H7 (cell line): ENCODE data around the gene ARHGAP1. TPM values are rescaled to one million over a fixed set of nuclear protein-coding genes. Genes with fewer than 3 reads are reported as not detected.
"Not testable (repeated sequence)": the region's sequence is repeated elsewhere in the genome, so short reads cannot be mapped to it uniquely, and the experiment has no call there.

Source experiments
- DNase-seq: peaks from one replicate; pipeline ENCODE4 v3.0.0; 2012
- H3K27me3 ChIP-seq: 2 replicates; pipeline ENCODE4 v1.6.0; 2011; ENCODE audit warnings: mild to moderate bottlenecking, low read length; ENCODE audit not compliant: control insufficient read depth, insufficient read depth
- H3K36me3 ChIP-seq: replicated peaks from 2 replicates; pipeline ENCODE4 v1.5.1; 2011; ENCODE audit warnings: low read length; ENCODE audit not compliant: control insufficient read depth, insufficient read depth
- H3K4me3 ChIP-seq: 2 replicates; pipeline ENCODE4 v1.5.1; 2011; ENCODE audit warnings: low read depth, mild to moderate bottlenecking, control low read depth, low read length, moderate library complexity; ENCODE audit not compliant: insufficient read depth
- total RNA-seq: library from RNA; depleted of rRNA; stranded (reverse); fragments of >200 nt; shearing (Covaris generic); gene quantifications from 2 replicates; pipeline ENCODE4 v1.2.3, GENCODE V29; 2014

Gene ARHGAP1
- total RNA-seq, 1 experiment from 2014 or later = 30.8 TPM

DNA sequence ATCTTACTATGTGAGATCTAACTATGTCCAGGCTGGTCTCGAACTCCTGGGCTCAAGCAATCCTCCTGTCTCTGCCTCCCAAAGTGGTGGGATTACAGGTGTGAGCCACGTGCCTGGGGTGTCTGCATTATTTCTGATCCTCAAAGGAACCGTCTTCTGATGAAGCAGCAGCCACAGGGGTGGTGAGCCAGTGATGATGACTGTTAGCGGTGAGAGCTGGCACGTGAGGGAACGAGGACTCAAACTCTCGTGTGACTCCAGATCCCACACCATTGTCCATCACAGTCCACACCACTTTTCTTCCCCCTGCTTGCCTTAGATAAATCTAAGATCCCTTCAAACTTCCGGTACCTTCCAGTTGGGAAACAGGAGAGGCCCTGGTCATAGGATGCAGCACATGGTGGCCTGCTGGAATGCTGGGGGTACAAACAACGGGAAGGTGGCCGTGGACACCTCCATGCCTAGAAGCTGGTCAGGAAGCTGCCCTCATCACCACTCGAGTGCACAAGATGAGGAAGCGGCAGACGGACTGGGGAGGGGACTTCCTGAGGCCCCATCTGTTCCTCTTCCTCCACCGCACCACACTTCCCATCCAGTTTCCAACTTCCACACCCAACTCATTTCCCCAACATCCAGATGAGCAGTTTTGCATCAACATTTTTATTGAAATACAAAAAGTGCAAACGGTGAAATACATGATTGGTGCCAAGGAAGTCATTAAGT lies 23.8 kb downstream of the ARHGAP1 start:
- H3K27me3 ChIP-seq = no peaks in the 10 kb centered on the region
- DNase-seq = no peak
- peaks cover 12% of the 10 kb centered on the region for H3K36me3 ChIP-seq
- H3K4me3 ChIP-seq = no peak overlapping the region

DNA sequence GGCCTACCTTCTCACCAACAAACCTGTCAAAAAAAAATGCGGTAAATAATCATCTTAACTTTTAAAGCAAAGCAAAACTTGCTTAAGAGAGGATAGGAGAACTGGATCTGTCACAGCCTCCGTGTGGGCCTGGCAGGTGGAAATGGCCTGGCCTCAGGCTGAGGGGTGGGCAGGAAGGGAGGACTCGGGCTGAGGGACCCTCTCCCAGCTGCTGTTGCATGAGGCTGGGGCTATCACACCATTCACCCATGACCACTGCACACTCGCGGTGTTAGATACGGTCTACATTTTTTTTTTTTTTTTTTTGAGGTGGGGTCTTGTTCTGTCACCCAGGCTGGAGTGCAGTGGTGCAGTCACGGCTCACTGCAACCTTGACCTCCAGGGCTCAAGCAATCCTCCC lies 24.5 kb downstream of the ARHGAP1 start:
- Histone ChIP-seq H3K4me3 (no peak overlapping the region), H3K27me3 (no peaks in the 10 kb centered on the region), H3K36me3 (peaks cover 13% of the 10 kb centered on the region)
- no peak for DNase-seq

DNA sequence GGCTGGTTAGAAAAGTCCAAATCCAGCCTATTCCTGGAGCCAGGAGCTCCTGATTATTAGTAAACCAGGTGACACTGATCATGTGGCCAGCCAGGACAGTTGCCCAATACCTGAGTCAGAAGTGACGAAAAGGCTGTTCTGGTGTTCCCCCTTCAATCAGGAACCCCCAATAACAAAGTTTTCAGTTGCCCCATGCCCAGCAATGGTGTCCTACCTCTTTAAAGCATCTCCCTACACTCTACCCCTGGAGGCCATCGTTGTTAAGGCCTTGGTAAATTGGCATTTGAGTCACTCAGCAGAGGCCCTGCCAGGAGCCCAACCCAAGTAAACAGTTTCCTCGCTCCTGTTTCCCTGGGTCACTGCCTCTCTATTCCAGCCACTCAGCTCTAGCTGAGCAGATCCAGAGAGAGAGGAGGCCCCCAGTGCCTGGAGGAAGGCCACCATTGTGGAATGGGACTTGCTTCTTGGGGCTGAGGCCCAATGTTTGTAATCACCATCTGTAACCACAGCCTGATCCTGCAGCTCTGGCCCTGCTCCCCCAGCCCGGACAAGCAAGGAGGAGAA lies 25.0 kb downstream of the ARHGAP1 start:
- peaks cover 17% of the 10 kb centered on the region for H3K36me3 ChIP-seq
- DNase-seq = no peak
- H3K27me3 ChIP-seq = no peaks in the 10 kb centered on the region
- H3K4me3 ChIP-seq = no peak overlapping the region

DNA sequence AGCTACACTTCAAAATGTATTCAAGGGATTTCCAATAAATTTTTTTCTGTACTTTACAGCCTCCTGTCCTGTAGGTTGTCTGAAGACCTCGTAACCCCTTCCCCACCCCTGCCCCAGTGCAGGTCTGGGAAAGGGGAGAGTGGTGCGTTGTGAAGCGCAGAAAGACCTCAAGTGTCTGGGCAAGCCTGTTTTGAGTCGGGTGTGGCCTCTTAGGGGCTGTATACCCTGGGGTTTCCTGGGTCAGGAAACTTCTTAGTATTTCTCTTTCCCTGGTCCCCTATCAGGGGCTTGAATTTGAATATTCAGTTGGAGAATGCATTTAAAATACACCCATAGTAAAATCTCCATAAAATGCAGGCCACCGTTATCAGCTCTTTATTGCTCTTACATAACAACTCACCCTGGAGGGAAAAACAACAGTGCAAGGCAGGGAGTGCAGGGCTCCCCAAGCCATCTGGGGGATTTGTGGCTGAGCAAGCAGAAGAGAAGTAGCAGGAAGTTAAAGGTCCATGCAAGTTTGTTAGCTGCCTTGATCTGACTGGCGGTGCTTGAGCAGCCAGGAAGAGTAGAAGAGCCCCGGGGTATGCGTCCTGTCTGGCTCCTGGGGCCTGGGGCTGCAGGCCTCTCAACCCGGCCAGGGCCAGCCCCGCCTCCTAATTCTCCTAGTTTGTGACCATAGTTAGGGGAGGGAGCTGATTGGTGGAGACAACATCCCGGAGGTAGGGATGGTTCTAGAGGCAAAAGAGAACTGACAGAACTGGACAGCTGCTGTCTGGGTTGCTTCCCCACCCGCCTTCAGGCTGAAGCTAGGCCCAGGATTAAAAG lies 25.7 kb downstream of the ARHGAP1 start:
- Histone ChIP-seq H3K27me3 (no peaks in the 10 kb centered on the region), H3K36me3 (peaks cover 19% of the 10 kb centered on the region), H3K4me3 (no peak overlapping the region)
- peak; percentile 96 for DNase-seq

DNA sequence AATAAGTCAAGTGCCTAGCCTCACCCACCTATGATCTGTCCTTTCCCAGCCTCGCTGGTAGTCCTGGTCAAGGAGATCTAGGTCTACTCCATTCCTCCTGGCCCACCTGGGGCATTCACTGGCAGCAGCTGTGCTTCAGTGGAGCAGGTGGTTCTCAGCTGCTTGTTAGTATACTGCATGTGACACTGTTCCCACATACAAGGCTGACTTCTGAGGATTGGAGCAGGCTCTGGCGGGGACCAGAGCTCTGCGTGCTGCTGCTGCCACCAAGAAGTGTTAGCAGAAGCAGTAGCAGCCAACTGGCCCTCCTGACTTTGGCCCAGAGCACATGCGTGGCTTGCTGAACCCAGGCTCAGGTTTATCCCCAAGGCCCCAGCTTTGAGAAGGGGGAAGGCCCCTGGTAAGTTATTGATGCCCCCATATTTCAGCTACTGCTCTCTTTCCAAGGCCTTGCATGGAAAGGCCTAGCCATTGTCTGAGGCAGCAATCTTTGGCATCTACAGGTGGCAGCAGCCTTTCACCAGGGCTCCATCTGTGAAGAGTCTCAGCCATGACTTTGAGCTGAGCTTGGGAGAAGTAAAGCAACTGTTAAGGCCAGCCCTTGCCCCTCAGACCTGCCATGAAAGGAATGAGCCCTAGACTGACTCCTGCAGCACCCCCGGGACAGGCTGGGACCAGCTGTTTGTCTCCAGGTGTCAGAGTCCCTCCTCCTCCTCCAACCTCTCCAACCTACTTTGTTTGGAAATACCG lies 26.5 kb downstream of the ARHGAP1 start:
- peaks cover 20% of the 10 kb centered on the region for H3K36me3 ChIP-seq
- H3K27me3 ChIP-seq = no peaks in the 10 kb centered on the region
- DNase-seq = no peak
- H3K4me3 ChIP-seq = no peak overlapping the region

DNA sequence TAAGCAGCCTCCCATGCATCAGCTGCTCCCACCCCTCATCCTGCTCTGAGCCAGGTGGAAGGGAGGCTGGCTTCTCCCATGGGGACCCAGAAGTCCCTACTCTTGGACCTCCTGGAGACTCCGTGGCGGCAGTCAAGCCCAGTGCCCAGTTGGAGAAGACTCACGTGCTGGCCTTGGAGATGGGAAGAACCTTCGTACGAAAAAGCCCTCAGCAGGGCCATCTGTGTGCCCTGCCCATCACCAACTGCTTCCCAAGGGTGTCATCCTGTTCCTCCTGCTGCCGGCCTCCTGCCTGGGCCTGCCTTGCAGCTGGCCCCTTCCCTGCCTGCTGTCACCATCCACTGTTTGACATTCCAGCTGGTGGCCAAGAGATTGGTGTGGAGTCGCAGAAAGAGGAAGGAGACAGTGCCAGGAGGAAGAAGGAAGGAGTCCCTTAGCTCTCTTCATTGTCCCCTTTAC lies 28.0 kb downstream of the ARHGAP1 start:
- H3K4me3 ChIP-seq = no peak overlapping the region
- no peak for DNase-seq
- H3K27me3 ChIP-seq = no peaks in the 10 kb centered on the region
- peaks cover 22% of the 10 kb centered on the region for H3K36me3 ChIP-seq

DNA sequence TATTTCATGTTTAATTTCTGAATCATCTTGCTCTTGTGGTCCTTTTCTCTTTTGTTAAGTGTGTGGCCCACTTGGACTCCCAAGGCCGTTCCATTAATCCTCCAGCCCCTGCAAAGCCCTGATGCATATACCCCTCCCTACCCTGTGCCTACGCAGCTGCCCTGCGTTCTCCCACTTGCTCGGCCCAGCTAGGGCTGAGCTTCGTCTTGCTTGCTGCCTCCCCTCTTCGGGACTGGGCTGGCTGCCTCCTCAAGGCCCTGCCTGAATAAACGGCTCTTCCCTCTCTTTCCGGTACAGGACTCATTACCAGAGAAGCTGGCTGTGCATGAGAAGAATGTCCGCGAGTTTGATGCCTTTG lies 28.5 kb downstream of the ARHGAP1 start:
- Histone ChIP-seq H3K4me3 (no peak overlapping the region), H3K36me3 (peaks cover 23% of the 10 kb centered on the region), H3K27me3 (no peaks in the 10 kb centered on the region)
- no peak for DNase-seq

DNA sequence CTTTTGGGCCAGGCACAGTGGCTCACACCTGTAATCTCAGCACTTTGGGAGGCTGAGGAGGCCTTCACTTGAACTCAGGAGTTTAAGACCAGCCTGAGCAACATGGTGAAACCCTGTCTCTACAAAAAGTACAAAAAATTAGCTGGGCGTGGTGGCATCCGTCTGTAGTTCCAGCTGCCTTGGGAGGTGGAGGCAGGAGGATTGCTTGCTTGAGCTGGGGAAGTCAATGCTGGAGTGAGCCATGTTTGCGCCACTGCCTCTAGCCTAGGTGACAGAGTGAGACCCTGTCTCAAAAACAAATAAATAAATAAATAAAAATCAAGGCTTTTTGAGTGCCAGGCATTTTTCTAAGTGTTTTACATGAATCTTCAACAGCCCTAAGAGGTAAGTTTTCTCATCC lies 29.9 kb downstream of the ARHGAP1 start:
- not testable (repeated sequence) for H3K27me3 ChIP-seq, H3K4me3 ChIP-seq, DNase-seq
- peaks cover 23% of the 10 kb centered on the region for H3K36me3 ChIP-seq

DNA sequence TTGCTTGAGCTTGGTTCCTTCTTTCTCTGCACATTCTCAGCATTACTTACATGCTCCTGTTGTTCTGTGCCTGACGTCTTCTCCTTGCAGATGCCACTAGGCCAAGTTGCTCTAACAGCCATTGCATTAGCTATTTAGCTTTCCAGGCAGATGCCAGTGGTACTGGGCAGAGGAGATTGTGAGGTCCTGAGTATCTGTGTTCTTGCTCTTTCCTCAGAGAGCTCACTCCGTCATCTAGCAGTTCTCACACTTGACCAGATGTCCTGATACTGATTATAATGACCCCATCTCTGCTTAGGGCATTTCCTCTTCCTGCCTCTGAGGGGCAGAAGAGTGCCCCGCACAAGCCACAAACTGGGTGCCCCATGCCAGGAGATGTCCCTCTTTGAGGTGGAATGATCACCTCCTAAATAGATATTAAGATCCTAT lies 30.7 kb downstream of the ARHGAP1 start:
- DNase-seq = peak; percentile 79
- Histone ChIP-seq H3K4me3 (no peak overlapping the region), H3K36me3 (peaks cover 26% of the 10 kb centered on the region), H3K27me3 (no peaks in the 10 kb centered on the region)

DNA sequence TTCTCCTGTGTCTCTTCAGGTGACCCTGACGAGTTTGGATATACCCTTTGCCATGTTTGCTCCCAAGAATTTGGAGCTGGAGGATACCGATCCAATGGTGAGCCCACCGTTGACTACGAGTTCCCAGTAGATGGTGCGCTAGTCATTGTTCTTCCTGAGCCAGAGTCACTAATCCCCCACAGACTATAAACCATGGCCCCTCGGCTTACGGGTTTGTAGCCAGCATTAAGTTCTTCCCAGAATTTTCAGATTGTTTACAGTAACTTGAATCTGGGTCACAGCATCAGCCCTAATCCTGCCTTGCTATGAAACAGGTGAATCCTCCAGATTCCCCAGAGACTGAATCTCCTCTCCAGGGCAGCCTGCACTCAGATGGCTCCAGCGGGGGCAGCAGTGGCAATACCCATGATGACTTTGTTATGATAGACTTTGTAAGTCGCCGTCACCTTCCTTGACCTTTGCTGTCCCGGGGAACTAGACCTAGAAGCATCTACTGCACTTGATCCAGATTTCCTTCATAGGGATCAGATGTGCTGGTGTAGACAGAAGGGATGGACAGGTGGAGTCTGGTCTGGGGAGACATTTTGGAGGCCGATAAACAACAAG lies 31.8 kb downstream of the ARHGAP1 start:
- H3K4me3 ChIP-seq = no peak overlapping the region
- DNase-seq = no peak
- H3K36me3 ChIP-seq = peaks cover 30% of the 10 kb centered on the region
- H3K27me3 ChIP-seq = no peaks in the 10 kb centered on the region

DNA sequence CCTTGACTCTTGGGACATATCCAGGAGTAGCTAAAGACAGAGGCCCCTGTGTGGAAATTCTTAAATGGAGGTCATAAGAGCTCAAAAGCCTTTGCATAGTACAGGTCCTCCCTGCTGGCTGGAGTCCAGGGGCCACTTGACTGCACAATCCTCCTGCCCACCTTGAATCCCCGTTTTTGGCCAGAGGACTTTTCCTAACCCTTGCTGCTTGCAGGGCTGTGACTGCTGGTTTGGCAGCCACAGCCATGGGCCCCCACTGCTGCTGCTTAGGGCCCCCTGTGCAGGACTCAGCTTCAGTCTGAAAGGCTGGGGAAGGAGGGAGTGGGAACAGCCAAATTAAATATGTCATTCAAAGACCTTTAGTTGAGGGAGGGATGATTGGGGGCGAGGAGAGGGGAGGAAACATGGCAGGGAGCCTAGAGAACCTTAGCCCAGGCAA lies 33.4 kb downstream of the ARHGAP1 start:
- Histone ChIP-seq H3K27me3 (no peaks in the 10 kb centered on the region), H3K36me3 (peaks cover 23% of the 10 kb centered on the region), H3K4me3 (no peak overlapping the region)
- DNase-seq = no peak

DNA sequence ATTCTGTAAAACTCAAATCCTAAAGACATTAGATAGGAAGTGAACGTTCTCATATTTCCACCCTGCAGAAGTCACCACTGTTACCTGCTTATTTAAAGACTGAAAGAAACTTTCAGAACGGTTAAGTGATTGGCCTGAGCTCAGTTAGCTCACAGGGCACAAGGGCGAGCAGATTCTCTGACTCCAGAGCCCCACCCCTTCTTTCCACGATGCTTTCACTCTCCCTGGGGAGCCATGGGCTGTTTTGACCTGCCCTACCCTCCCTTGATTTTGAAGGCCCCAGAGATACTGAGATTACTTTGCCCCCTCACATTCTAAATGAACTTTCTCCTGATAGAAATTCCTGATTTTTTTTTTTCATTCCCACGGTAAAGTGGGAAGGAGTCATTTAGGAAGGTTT lies 33.9 kb downstream of the ARHGAP1 start:
- no peaks in the 10 kb centered on the region for H3K27me3 ChIP-seq
- peaks cover 23% of the 10 kb centered on the region for H3K36me3 ChIP-seq
- DNase-seq = no peak
- no peak overlapping the region for H3K4me3 ChIP-seq

DNA sequence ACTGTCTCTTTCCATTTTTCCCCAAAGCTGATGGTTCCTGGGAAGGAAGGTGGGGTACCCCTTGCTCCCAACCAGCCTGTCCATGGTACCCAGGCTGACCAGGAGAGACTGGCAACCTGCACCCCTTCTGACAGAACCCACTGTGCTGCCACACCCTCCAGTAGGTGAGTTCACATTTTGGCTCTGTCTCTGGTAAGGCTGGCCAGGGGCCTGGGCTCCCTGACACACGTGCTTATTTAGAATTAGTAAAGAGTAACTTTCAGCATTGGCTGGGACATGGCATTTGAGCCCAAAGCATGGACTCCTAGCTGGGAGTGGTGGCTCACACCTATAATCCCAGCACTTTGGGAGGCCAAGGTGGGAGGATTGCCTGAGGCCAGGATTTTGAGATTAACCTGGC lies 35.1 kb downstream of the ARHGAP1 start:
- no peak for DNase-seq
- Histone ChIP-seq H3K36me3 (peaks cover 18% of the 10 kb centered on the region), H3K4me3 (no peak overlapping the region), H3K27me3 (no peaks in the 10 kb centered on the region)

DNA sequence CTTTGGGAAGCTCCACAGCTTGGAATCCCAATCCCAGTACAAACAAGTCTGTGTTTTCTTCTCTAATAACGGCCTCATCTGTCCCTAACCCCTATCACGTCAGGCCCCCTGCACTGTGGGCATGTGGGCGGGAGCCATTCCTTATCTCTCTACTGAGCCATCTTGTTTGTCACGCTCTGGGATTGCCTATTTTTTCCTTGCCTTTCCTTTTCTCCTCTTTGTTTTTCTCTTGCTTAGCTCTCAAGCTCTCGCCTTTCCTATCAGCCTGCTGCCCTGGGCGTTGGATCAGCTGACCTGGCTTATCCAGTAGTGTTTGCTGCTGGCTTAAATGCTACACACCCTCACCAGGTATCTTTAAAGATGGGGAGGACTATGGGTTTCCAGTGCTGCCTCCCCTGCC lies 35.8 kb downstream of the ARHGAP1 start:
- H3K4me3 ChIP-seq = no peak overlapping the region
- H3K36me3 ChIP-seq = peaks cover 19% of the 10 kb centered on the region
- no peaks in the 10 kb centered on the region for H3K27me3 ChIP-seq
- DNase-seq = no peak
